Measurements from ENCODE around the gene CLHC1. TPM values are rescaled to one million over a fixed set of nuclear protein-coding genes. Genes with fewer than 3 reads are reported as not detected.
"Not testable (repeated sequence)": the region's sequence is repeated elsewhere in the genome, so short reads cannot be mapped to it uniquely, and the experiment has no call there.

The CLHC1 gene
- total and polyA plus RNA-seq, 12 donors, result 4.7 to 21.3 (median 10.5) TPM

GRCh38 chr2:55130849-55131248 is 101.2 kb downstream of the CLHC1 start:
- WGBS, 4 donors, result 73 to 80% (median 78%) methylated on average over 1 of the region's 1 CpG
- intact Hi-C loops (cut with DNase I), result no loop called here

GRCh38 chr2:55126643-55127042 is 105.5 kb downstream of the CLHC1 start:
- H3K36me3 ChIP-seq (replicated peaks in 1 of 2); DNase-seq; H3K27me3 ChIP-seq; intact Hi-C loops (cut with DNase I); H3K4me3 ChIP-seq; H3K9me3 ChIP-seq (replicated peaks in 1 of 3); H3K27ac ChIP-seq: not testable (repeated sequence)
- H3K4me1 ChIP-seq (replicated peaks in 1 of 2), result peaks cover 0 to 12% of the 10 kb centered on the region in 2 donors
- WGBS, 4 donors, result 89 to 96% (median 94%) methylated on average over 4 of the region's 4 CpGs

More at GRCh38 chr2:55130849-55131248, 101.2 kb downstream of the CLHC1 start:
- H3K27me3 ChIP-seq, result no peaks in the 10 kb centered on the region
- H3K4me3 ChIP-seq, result no peak overlapping the region
- no peak overlapping the region for H3K27ac ChIP-seq
- H3K36me3 ChIP-seq (replicated peaks in 1 of 2), result no peaks in the 10 kb centered on the region
- no peak for DNase-seq
- TF ChIP-seq CTCF (IDR thresholded peaks at IDR 0.05), result no peak
- no peak for TF ChIP-seq POLR2A (IDR thresholded peaks at IDR 0.05)
- H3K4me1 ChIP-seq (replicated peaks in 1 of 2), result peaks cover 0 to 10% of the 10 kb centered on the region in 2 donors
- H3K9me3 ChIP-seq (replicated peaks in 1 of 3), result no peaks in the 10 kb centered on the region

Other genes with a start within 250 kb of the CLHC1 start
- gene RTN4, start 181.8 kb downstream of the CLHC1 start, total RNA-seq, result 100 to 1,000 TPM; 114 to 538 (median 476) TPM
- 100 to 1,000 TPM; 240 to 694 (median 266) TPM for gene RTN4, start 181.8 kb downstream of the CLHC1 start, polyA plus RNA-seq
- gene RPS27A, start 395 bp upstream of the CLHC1 start, total RNA-seq, result 1,000 to 10,000 TPM in 2 of 9 donors, 100 to 1,000 TPM in 7; 493 to 1,820 (median 796) TPM
- gene RPS27A, start 395 bp upstream of the CLHC1 start, polyA plus RNA-seq, result 1,000 to 10,000 TPM in 2 of 3 donors, 100 to 1,000 TPM in 1; 835 to 1,338 (median 1,054) TPM
- 10 to 100 TPM; 18.2 to 47.4 (median 29.1) TPM for gene MTIF2, start 36.9 kb upstream of the CLHC1 start, total RNA-seq
- gene MTIF2, start 36.9 kb upstream of the CLHC1 start, polyA plus RNA-seq, result 10 to 100 TPM; 21.0 to 46.3 (median 34.7) TPM
- 100 to 1,000 TPM in 1 of 9 donors, 10 to 100 TPM in 8; 18.5 to 101 (median 46.9) TPM for gene CCDC88A, start 187.6 kb upstream of the CLHC1 start, total RNA-seq
- gene CCDC88A, start 187.6 kb upstream of the CLHC1 start, polyA plus RNA-seq, result 10 to 100 TPM; 20.9 to 84.9 (median 31.9) TPM